ENCODE measurements around the gene SLC8A2. TPM values are rescaled to one million over a fixed set of nuclear protein-coding genes. Genes with fewer than 3 reads are reported as not detected.

Gene SLC8A2
- total and polyA plus RNA-seq, 2 of the 8 experiments (the other 6 are each of a cell fraction or from before 2014, with no cell fraction given): 7.3 to 12.4 TPM

DNA sequence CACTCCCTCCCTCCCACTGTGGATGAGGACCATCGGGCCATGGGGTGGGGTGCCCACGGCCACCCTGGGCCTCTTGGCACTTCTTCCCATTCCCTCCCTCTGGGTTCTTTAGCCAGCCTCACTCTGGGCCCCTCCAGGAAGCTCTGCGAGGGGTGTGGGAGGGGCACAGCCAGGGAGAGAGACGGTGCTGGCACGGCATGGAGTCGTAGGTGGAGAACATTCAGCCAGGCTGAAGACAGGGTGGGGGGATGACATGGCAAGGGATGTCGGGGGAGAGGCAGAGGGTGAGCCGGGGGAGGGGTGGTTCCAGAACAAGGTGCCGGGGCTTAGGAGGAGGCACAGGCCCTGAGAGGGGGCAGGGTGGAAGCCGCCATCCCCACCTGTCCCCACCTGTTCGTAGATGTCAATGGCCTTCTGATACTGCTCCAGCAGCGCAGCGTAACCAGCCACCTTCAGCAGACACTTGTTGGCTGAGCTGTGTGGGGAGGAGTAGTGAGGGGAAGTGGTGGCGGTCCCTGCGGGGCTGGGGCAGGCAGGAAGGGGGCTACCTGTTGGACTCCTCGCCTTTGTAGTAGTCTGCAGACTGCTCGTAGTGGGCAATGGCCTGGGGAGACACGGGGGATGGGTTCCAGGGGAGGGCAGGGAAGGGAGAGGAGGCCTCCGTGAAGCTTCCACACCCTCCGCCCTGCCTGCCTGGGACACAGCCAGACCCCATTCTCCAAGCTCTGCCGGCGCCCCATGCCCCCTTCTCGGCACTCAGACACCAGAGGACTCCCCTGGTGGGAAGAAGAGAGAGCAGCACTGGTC is 21.1 kb upstream of the SLC8A2 start:
- Histone ChIP-seq H4K91ac (replicated peaks; ENCODE audit: insufficient read length, low read length) (no peak overlapping the region), H2BK120ac (replicated peaks; ENCODE audit: low read depth, low read length) (no peak overlapping the region), H3K56ac (replicated peaks; ENCODE audit: insufficient read length, low read depth, low read length) (no peak overlapping the region), H2BK12ac (ENCODE audit: low read depth, low read length) (0 out of 2 replicates have a peak overlapping the region, but pooled peaks have one; percentile 17), H3K18ac (ENCODE audit: extremely low read depth, low read length) (no peak overlapping the region; the same call in 1 of the 2 replicates), H3K36me3 (ENCODE audit: control insufficient read depth in 2 of 4, insufficient read depth in 4 of 4, low read length in 3 of 4) (peaks cover 3 to 6% (median 5%) of the 10 kb centered on the region in 4 experiments; a peak in 4 of 8 replicates), H3K4me2 (ENCODE audit: insufficient read depth in 1 of 2, low read depth in 2 of 2, low read length in 2 of 2) (no peak overlapping the region), H2BK15ac (ENCODE audit: low read length) (no peak overlapping the region; the same call in 1 of the 2 replicates), H3K9me3 (ENCODE audit: insufficient read depth in 2 of 2, low read depth in 1 of 2, low read length in 1 of 2) (no peaks in the 10 kb centered on the region), H4K20me1 (replicated peaks in 1 of 2; ENCODE audit: control insufficient read depth in 1 of 2, insufficient read depth in 2 of 2, low read length in 2 of 2) (peaks cover 0 to 12% of the 10 kb centered on the region in 2 experiments), H3K27ac (ENCODE audit: low read depth, low read length) (no peak overlapping the region), H3K4ac (replicated peaks; ENCODE audit: insufficient read length, low read depth, low read length) (no peak overlapping the region), H2BK5ac (ENCODE audit: low read depth, low read length) (no peak overlapping the region; the same call in 1 of the 2 replicates), H3K4me3 (ENCODE audit: extremely low read depth in 1 of 4, insufficient read depth in 2 of 4, low read depth in 3 of 4, low read length in 4 of 4) (no peak overlapping the region), H4K5ac (ENCODE audit: insufficient read length, low read depth, low read length) (no peak overlapping the region), H3K79me1 (ENCODE audit: low read depth, low read length) (no peaks in the 10 kb centered on the region), H3K4me1 (replicated peaks in 1 of 4; ENCODE audit: control insufficient read depth in 3 of 4, insufficient read depth in 4 of 4, low read length in 3 of 4) (peaks cover 0 to 4% (median 1%) of the 10 kb centered on the region in 4 experiments; a peak in 2 of 7 replicates), H2AK5ac (ENCODE audit: low read depth, low read length) (no peak overlapping the region), H3K23me2 (ENCODE audit: low read depth, low read length) (peaks cover 6% of the 10 kb centered on the region; the same call in 1 of the 2 replicates), H3K9ac (replicated peaks in 1 of 4; ENCODE audit: extremely low read depth in 1 of 4, low read depth in 3 of 4, low read length in 3 of 4) (no peak overlapping the region), H4K8ac (ENCODE audit: extremely low read depth, insufficient read depth, low read length) (no peak overlapping the region; the same call in 1 of the 2 replicates), H2AFZ (ENCODE audit: low read length) (no peak overlapping the region), H3K27me3 (replicated peaks in 1 of 4; ENCODE audit: control insufficient read depth in 3 of 4, extremely low read depth in 1 of 4, insufficient read depth in 3 of 4, low read length in 3 of 4) (no peaks in the 10 kb centered on the region), H2BK20ac (ENCODE audit: low read length) (no peak overlapping the region), H3K14ac (ENCODE audit: insufficient read length) (no peak overlapping the region), H3K23ac (ENCODE audit: insufficient read length) (no peak overlapping the region), H3K79me2 (ENCODE audit: control insufficient read depth in 1 of 2, insufficient read depth in 2 of 2, low read length in 2 of 2) (no peaks in the 10 kb centered on the region)
- ChIA-PET CTCF (ENCODE audit: partially characterized antibody) (interaction anchor here (0.7 to 2.5 kb wide), 9 partner anchors 8 to 1755 kb away, joined by 3 to 9 read pairs (median 5); partner anchors contain the start of gene KPTN), POLR2A (ENCODE audit: partially characterized antibody) (interaction anchor here (0.6 to 7.6 kb wide), 5 partner anchors 7 to 253 kb away, joined by 3 to 55 read pairs (median 4); partner anchors contain the start of gene KPTN)
- TF ChIP-seq SIRT6 (IDR thresholded peaks at IDR 0.05; ENCODE audit: low read length) (no peak), TAF1 (IDR thresholded peaks at IDR 0.05; ENCODE audit: low read depth, low read length) (no peak), SRF (IDR thresholded peaks at IDR 0.05; ENCODE audit: low read depth, low read length) (no peak), CTCF (IDR thresholded peaks at IDR 0.05; ENCODE audit: control extremely low read depth in 1 of 3, insufficient read depth in 1 of 3, low read depth in 1 of 3, low read length in 3 of 3) (peak in 1 of 3 experiments; percentile 2; a peak in 1 of 4 replicates), TAF7 (optimal IDR thresholded peaks at IDR 0.05; ENCODE audit: borderline replicate concordance, low read depth, low read length) (no peak), RAD21 (IDR thresholded peaks at IDR 0.05 in 1 of 2, conservative IDR thresholded peaks at IDR 0.05 in 1 of 2; ENCODE audit: low read depth in 2 of 2, low read length in 2 of 2) (no peak)
- DNase-seq (ENCODE audit: low read depth in 1 of 2, low spot score in 2 of 2) (no peak), FAIRE-seq (no peak)
- WGBS, 2 experiments (ENCODE audit: extremely low coverage in 1 of 2, insufficient coverage in 1 of 2, insufficient read length in 1 of 2, insufficient replicate concordance in 2 of 2, low coverage in 1 of 2, low lambda C conversion rate in 2 of 2, missing lambda C conversion rate in 1 of 2): 86% methylated on average over 12 of the region's 23 CpGs; no CpG with 5 or more reads in 1 of the 2 experiments
